CD4-positive, alpha-beta T cell (primary cell): ENCODE data around the gene KNOP1. TPM values are rescaled to one million over a fixed set of nuclear protein-coding genes. Genes with fewer than 3 reads are reported as not detected.

Source experiments
- ATAC-seq: fragments of 200-7000 bp; cut with Tn5 transposase; one replicate; pipeline ENCODE4 v1.10.0; 2022; ENCODE audit warnings: mild to moderate bottlenecking; ENCODE audit not compliant: poor library complexity
- CTCF ChIA-PET: fragments of 350-600 bp; sonication (Branson Sonifier 250); formaldehyde crosslinking; loops from one replicate; lab custom pipeline; 2021; ENCODE audit warnings: antibody characterized with exemption, inconsistent platforms; lab: Charles Lee
- POLR2A ChIA-PET: fragments of 350-600 bp; sonication (Branson Sonifier 250); formaldehyde crosslinking; loops from one replicate; lab custom pipeline; 2021; ENCODE audit warnings: antibody characterized with exemption, inconsistent platforms; lab: Charles Lee
- DNase-seq, 14 experiments: peaks; one replicate each; pipeline ENCODE4 v3.0.0-alpha.2; 2013 to 2020; ENCODE audit warnings: mixed read lengths in 2 of 14
- H3K27ac ChIP-seq, 2 donors: one replicate each; pipeline versions ENCODE4 v1.5.1 to v1.7.0; 2013; ENCODE audit warnings: low read length in 2 of 2, low read depth in 1 of 2, mild to moderate bottlenecking in 1 of 2
- H3K27me3 ChIP-seq, 2 experiments: 1 replicate in 1 of 2; 2 replicates in 1 of 2; pipeline versions ENCODE4 v1.6.1 to v1.7.0; 2013; ENCODE audit warnings: low read length in 2 of 2, control low read depth in 1 of 2, mild to moderate bottlenecking in 1 of 2, moderate library complexity in 1 of 2; ENCODE audit not compliant: insufficient read depth in 2 of 2, control insufficient read depth in 1 of 2
- H3K36me3 ChIP-seq: one replicate; pipeline ENCODE4 v1.6.1; 2013; ENCODE audit warnings: low read length, control low read depth; ENCODE audit not compliant: insufficient read depth
- H3K4me1 ChIP-seq: one replicate; pipeline ENCODE4 v1.6.1; 2013; ENCODE audit warnings: low read length, control low read depth; ENCODE audit not compliant: insufficient read depth
- H3K4me3 ChIP-seq: one replicate; pipeline ENCODE4 v1.5.1; 2013; ENCODE audit warnings: mild to moderate bottlenecking, low read length, moderate library complexity
- H3K9me3 ChIP-seq, 2 experiments: 1 replicate in 1 of 2; 2 replicates in 1 of 2; pipeline versions ENCODE4 v1.6.1 to v1.7.0; 2013; ENCODE audit warnings: low read length in 2 of 2, mild to moderate bottlenecking in 2 of 2, control low read depth in 1 of 2, moderate library complexity in 1 of 2; ENCODE audit not compliant: control insufficient read depth in 1 of 2, insufficient read depth in 1 of 2
- H3K27ac Mint-ChIP-seq: one replicate; pipeline ENCODE4 v1.8.0; 2020; ENCODE audit warnings: mixed read lengths
- H3K27me3 Mint-ChIP-seq: one replicate; pipeline ENCODE4 v1.8.0; 2021; ENCODE audit warnings: mixed read lengths
- H3K36me3 Mint-ChIP-seq: one replicate; pipeline ENCODE4 v1.8.0; 2021; ENCODE audit warnings: low read depth, mixed read lengths
- H3K4me1 Mint-ChIP-seq: one replicate; pipeline ENCODE4 v1.8.0; 2021; ENCODE audit warnings: low read depth, mixed read lengths
- H3K4me3 Mint-ChIP-seq: one replicate; pipeline ENCODE4 v1.8.0; 2020; ENCODE audit warnings: mild to moderate bottlenecking, mixed read lengths
- H3K9me3 Mint-ChIP-seq: one replicate; pipeline ENCODE4 v1.8.0; 2020; ENCODE audit warnings: mixed read lengths
- CTCF ChIP-seq: fragments of 200-600 bp; IDR thresholded peaks from one replicate; pipeline ENCODE4 v1.8.0; 2022; ENCODE audit warnings: antibody characterized with exemption, mild to moderate bottlenecking
- intact Hi-C, 2 experiments: fragments of 100-400 bp; cut with DNase I in 1 of 2; cut with micrococcal nuclease in 1 of 2; formaldehyde crosslinking; loops; one replicate each; pipeline versions ENCODE4 v1.15.1 to v1.9.0; 2023 to 2025; cut with DNase I, micrococcal nuclease
- total RNA-seq, 174 experiments: library from RNA in 2 of 174; stranded (reverse) in 2 of 174; gene quantifications; one replicate each; pipeline ENCODE4 v1.2.3 and lab custom pipeline; 2021 to 2026

Gene KNOP1
- total RNA-seq, 2 experiments from 2014 or later: 3.5 to 4.1 TPM

- Histone ChIP-seq H3K27me3 (no peaks in the 10 kb centered on the region), H3K27ac (no peak overlapping the region), H3K4me1 (no peaks in the 10 kb centered on the region), H3K9me3 (no peaks in the 10 kb centered on the region), H3K4me3 (no peak overlapping the region), H3K36me3 (no peaks in the 10 kb centered on the region)
- Mint-ChIP-seq H3K36me3 (no peaks in the 10 kb centered on the region), H3K4me3 (no peak overlapping the region), H3K4me1 (no peaks in the 10 kb centered on the region), H3K27ac (no peak overlapping the region), H3K9me3 (no peaks in the 10 kb centered on the region), H3K27me3 (no peaks in the 10 kb centered on the region)
- POLR2A ChIA-PET: no interaction called here
- no peak for ATAC-seq
- DNase-seq: no peak
- CTCF ChIA-PET: no interaction called here
- no peak for TF ChIP-seq CTCF
- intact Hi-C loops: no loop called here
Observed at GRCh38 chr16:19741354-19741753, 23.3 kb upstream of the KNOP1 start.

DNA sequence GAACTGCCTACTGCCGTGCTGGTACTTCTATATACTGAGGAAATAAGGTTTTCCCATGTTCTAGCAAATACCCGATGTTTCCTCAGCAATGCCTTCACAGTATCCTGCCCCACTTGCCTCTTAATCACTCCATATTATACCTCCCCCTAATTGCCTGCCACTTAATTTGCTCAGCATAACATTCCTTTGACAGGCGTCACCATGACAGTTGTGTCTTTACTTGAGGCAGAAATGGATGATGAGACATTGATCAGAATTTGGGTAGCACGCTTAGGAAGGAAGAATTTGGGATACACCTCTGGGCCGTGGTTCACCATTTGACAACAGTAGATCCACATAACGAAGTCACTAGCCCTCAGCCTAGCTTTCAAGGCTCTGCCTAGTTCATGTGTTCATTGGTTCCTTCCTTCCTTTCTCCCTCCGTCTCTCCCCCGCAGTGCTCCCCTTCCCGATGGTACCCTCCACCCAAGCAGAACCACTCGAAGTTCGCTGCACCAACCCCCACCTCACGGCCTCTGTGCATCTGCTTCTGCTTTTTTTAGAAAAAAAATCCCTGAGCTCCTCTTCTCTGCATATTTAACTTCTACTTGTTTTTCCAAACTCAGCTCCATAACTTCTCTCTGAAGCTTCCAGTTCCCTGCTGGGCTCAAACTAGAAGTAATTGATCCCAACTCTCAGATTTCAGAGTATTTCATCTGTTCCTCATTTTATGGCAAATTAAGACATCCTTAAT lies 19.4 kb upstream of the KNOP1 start:
- ATAC-seq: no peak

DNA sequence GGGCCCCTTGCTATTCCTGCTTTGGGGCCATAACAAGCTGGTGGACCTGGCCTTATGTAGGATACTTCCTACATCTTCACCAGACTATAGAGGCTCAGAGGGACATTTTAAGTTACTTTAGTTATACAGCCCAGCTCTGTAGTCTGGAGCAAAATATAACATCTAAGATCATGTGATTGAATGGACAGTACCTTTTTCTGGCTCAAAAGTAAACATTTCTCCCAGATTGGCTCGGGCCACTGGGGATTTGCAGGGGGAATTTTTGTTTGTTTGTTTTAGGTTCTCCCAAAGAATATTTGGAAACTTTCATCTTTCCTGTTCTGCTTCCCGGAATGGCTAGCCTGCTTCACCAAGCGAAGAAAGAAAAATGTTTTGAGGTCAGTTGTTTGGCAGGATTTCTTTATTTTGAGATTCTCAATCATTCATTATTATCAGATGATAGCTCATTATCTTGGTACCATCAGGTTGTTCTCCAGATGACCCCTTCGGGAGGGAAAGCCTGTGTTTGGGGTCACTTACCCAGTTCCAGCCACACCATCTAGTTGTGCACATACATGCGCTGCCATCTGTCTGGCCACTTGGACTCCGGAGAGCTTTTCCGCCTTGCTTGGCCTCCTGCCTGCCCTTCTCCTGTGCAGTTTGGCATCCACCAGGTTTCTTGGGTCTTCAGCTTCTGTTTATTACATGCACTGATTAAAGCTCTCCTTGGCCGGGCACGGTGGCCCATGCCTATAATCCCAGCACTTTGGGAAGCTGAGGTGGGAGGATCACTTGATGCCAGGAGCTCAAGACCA lies 17.2 kb upstream of the KNOP1 start:
- no peaks in the 10 kb centered on the region for H3K4me1 Mint-ChIP-seq
- no peak for ATAC-seq
- no peak overlapping the region for H3K4me3 Mint-ChIP-seq
- no peak overlapping the region for H3K27ac Mint-ChIP-seq
- no peaks in the 10 kb centered on the region for H3K9me3 Mint-ChIP-seq
- Histone ChIP-seq H3K4me3 (no peak overlapping the region), H3K27ac (no peak overlapping the region), H3K9me3 (no peaks in the 10 kb centered on the region), H3K36me3 (no peaks in the 10 kb centered on the region), H3K27me3 (no peaks in the 10 kb centered on the region), H3K4me1 (no peaks in the 10 kb centered on the region)
- no peak for DNase-seq
- H3K36me3 Mint-ChIP-seq: no peaks in the 10 kb centered on the region
- POLR2A ChIA-PET: no interaction called here
- no peak for TF ChIP-seq CTCF
- no peaks in the 10 kb centered on the region for H3K27me3 Mint-ChIP-seq
- intact Hi-C loops: no loop called here
- CTCF ChIA-PET: no interaction called here

More for the DNA sequence above, 19.4 kb upstream of the KNOP1 start:
- Histone ChIP-seq H3K36me3 (no peaks in the 10 kb centered on the region), H3K27ac (no peak overlapping the region), H3K4me1 (no peaks in the 10 kb centered on the region), H3K9me3 (no peaks in the 10 kb centered on the region), H3K27me3 (no peaks in the 10 kb centered on the region), H3K4me3 (no peak overlapping the region)
- Mint-ChIP-seq H3K9me3 (no peaks in the 10 kb centered on the region), H3K36me3 (no peaks in the 10 kb centered on the region), H3K27ac (no peak overlapping the region), H3K4me1 (no peaks in the 10 kb centered on the region), H3K4me3 (no peak overlapping the region), H3K27me3 (no peaks in the 10 kb centered on the region)
- no peak for DNase-seq
- POLR2A ChIA-PET: no interaction called here
- intact Hi-C loops: no loop called here
- no peak for TF ChIP-seq CTCF
- CTCF ChIA-PET: no interaction called here
